NCI-H524 (cell line): ENCODE measurements around the gene THAP11.
"Not testable (repeated sequence)": the region's sequence is repeated elsewhere in the genome, so short reads cannot be mapped to it uniquely, and the experiment has no call there.

ENCODE experiments used
- DNase-seq, 2 experiments: peaks; one replicate each; lab custom pipeline; 2025; lab: John Stamatoyannopoulos, UW

Gene THAP11

GRCh38 chr16:67862623-67863583 is 20.8 kb downstream of the THAP11 start:
- DNase-seq: no peak

GRCh38 chr16:67864044-67864443 is 21.9 kb downstream of the THAP11 start:
- not testable (repeated sequence) for DNase-seq

- DNase-seq: no peak
Measured at GRCh38 chr16:67864594-67864993, 22.5 kb downstream of the THAP11 start.

GRCh38 chr16:67865318-67865717 is 23.2 kb downstream of the THAP11 start:
- peak; percentile 18 to 38 for DNase-seq

- no peak for DNase-seq
Measured at GRCh38 chr16:67868290-67868689, 26.2 kb downstream of the THAP11 start.

- no peak for DNase-seq
Measured at GRCh38 chr16:67869653-67870052, 27.5 kb downstream of the THAP11 start.

GRCh38 chr16:67871256-67871655 is 29.1 kb downstream of the THAP11 start:
- DNase-seq: no peak

- DNase-seq: no peak
Measured at GRCh38 chr16:67872131-67872630, 30.1 kb downstream of the THAP11 start.

GRCh38 chr16:67872631-67873434 is 30.7 kb downstream of the THAP11 start, which contains the start of gene EDC4:
TSS of gene EDC4 (plus strand) at chr16:67873052. CDS start at chr16:67873262, 210 bp downstream.
- peak; percentile 47 to 77 for DNase-seq

- no peak for DNase-seq
Measured at GRCh38 chr16:67873435-67874370, 31.6 kb downstream of the THAP11 start.

- no peak for DNase-seq
Measured at GRCh38 chr16:67874372-67874771, 32.3 kb downstream of the THAP11 start.

GRCh38 chr16:67877064-67877463 is 34.9 kb downstream of the THAP11 start:
- DNase-seq: no peak

GRCh38 chr16:67878232-67878631 is 36.1 kb downstream of the THAP11 start:
- no peak for DNase-seq

GRCh38 chr16:67878846-67879245 is 36.7 kb downstream of the THAP11 start:
- DNase-seq: no peak

GRCh38 chr16:67879462-67879861 is 37.3 kb downstream of the THAP11 start:
- DNase-seq: no peak

- no peak for DNase-seq
Measured at GRCh38 chr16:67879936-67880335, 37.8 kb downstream of the THAP11 start.

GRCh38 chr16:67880584-67880983 is 38.5 kb downstream of the THAP11 start:
- DNase-seq: no peak

GRCh38 chr16:67881621-67882161 is 39.6 kb downstream of the THAP11 start:
- no peak for DNase-seq

- DNase-seq: no peak
Measured at GRCh38 chr16:67882374-67883145, 40.4 kb downstream of the THAP11 start.

GRCh38 chr16:67883146-67883871 is 41.2 kb downstream of the THAP11 start:
- DNase-seq: no peak
